Measurements from ENCODE around the gene ABR. TPM values are rescaled to one million over a fixed set of nuclear protein-coding genes. Genes with fewer than 3 reads are reported as not detected.
"Not testable (repeated sequence)": the region's sequence is repeated elsewhere in the genome, so short reads cannot be mapped to it uniquely, and the experiment has no call there.

ABR gene
- total RNA-seq, 2 donors from 2014 or later, result 101 to 130 TPM

DNA sequence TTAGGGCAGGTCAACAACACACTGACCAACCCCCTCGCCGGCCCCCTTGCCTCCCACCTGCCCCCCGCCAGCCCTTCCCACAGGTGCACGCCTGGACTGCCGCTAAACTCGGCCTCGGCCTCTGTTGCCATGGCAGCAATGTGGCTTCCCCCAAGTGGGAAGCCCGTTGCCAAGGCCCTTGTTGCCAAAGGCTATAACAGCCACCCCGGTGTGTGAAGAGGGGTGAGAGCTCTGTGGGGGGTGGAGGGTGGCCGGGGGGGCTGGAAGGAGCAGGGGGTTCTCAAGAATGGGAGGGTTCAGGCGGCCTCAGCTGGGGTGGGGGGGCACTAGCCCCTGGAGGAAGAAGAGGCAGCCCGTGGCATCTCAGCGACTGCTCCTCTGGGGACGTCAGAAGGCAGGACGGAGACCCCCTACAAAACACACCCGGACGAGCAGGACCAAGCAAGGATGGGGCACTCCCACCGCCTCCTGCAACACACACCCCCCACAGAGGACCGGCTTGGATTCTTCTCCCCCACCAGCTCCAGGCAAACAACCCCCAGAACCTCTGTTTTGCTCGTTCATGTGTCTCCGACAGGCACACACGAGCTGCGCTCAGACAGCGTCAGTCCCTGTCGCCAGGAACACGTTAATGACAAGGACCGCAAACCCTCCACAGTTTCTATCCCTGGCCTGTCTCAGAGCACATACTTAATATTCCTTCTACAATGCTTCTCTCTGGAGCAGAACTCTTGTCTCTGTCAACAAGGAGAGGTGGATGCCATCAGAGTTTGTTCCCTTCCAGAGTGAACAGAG is 55.7 kb downstream of the ABR start:
- H3K9me3 ChIP-seq (ENCODE audit: control insufficient read depth, low read length, poor library complexity, severe bottlenecking), result no peaks in the 10 kb centered on the region
- no peak overlapping the region for H3K4me3 Mint-ChIP-seq
- ATAC-seq (no peak), DNase-seq (no peak)
- H3K27ac Mint-ChIP-seq, result no peak overlapping the region
- peaks cover 3% of the 10 kb centered on the region for H3K4me1 Mint-ChIP-seq
- no peaks in the 10 kb centered on the region for H3K36me3 Mint-ChIP-seq (ENCODE audit: low read depth)
- no peaks in the 10 kb centered on the region for H3K27me3 Mint-ChIP-seq

DNA sequence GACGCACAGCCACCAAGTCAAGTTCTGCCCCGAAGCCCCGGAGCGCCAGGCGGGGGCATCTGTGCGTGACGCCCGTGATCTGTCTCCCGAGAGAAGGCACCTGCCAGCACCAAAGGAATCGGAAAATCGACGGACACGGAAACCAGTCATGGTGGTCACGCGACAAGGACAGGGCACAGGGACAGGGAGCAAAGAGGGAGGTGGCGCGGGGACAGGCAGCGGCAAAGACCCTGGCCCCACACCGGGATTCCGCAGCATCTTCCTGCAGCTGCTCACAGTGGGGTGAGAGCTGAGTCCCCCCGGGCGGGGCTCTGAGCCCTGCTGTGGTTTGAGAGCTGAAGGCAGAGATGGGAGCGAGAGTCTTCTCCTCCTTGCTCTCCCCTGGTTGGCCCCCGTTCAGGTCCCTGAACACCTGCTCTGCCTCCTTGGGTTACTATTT is 56.4 kb downstream of the ABR start:
- no peak overlapping the region for H3K27ac Mint-ChIP-seq
- H3K4me3 Mint-ChIP-seq, result no peak overlapping the region
- DNase-seq (no peak), ATAC-seq (no peak)
- no peaks in the 10 kb centered on the region for H3K36me3 Mint-ChIP-seq (ENCODE audit: low read depth)
- H3K4me1 Mint-ChIP-seq, result peaks cover 3% of the 10 kb centered on the region
- H3K27me3 Mint-ChIP-seq, result no peaks in the 10 kb centered on the region
- no peaks in the 10 kb centered on the region for H3K9me3 ChIP-seq (ENCODE audit: control insufficient read depth, low read length, poor library complexity, severe bottlenecking)

DNA sequence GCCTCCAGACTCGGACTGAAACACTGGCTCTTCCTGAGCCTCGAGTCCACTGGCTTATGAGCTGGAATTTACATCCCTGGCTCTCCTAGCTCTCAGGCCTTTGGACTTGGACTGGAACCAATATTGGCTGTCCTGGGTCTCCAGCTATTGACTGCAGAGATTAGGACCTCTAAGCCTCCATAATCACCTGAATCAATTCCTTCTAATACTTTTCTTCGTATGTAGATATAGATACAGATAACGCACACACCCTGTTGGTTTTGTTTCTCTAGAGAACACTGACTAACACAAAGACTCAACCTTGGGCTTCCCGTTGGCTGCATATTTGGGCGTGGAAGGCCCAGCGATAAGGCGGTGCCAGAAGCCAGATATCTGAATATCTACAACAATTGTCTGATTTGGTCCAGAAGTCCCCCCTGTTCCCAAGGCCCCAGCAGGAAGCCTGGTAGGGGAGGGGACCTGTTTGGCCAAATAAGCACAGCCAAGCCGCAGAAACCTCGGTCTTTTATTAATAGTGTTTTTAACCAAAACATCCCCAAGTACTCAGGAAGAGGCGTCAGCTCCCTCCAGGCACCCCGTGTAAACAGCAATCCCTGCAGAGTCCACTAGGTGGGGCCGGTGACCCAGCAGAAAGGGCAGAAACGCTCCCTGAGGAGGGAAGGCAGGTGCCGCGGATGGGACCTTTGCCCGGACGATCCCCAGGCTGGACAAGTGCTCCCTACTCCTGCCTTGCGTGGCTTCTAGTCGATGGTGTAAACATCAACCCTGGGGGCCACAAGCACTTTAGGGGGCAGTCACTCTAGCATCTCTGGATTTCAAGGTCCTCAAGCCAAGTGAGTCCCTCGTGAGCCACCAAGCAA is 57.0 kb downstream of the ABR start:
- H3K9me3 ChIP-seq (ENCODE audit: control insufficient read depth, low read length, poor library complexity, severe bottlenecking), result no peaks in the 10 kb centered on the region
- H3K27me3 Mint-ChIP-seq, result no peaks in the 10 kb centered on the region
- H3K36me3 Mint-ChIP-seq (ENCODE audit: low read depth), result no peaks in the 10 kb centered on the region
- peak; percentile 94 for ATAC-seq
- peaks cover 3% of the 10 kb centered on the region for H3K4me1 Mint-ChIP-seq
- DNase-seq, result peak; percentile 64 to 84 (median 66)
- H3K27ac Mint-ChIP-seq, result no peak overlapping the region
- H3K4me3 Mint-ChIP-seq, result no peak overlapping the region

DNA sequence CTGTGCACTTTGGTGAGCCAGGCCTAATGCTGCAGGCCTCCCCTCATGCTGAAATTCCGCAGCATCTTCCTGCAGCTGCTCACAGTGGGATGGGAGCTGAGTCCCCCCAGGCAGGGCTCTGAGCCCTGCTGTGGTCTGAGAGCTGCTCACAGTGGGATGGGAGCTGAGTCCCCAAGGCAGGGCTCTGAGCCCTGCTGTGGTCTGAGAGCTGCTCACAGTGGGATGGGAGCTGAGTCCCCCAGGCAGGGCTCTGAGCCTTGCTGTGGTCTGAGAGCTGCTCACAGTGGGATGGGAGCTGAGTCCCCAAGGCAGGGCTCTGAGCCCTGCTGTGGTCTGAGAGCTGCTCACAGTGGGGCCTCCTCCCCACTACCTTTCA is 58.4 kb downstream of the ABR start:
- DNase-seq; H3K36me3 Mint-ChIP-seq (ENCODE audit: low read depth); H3K4me3 Mint-ChIP-seq; H3K9me3 ChIP-seq (ENCODE audit: control insufficient read depth, low read length, poor library complexity, severe bottlenecking); H3K4me1 Mint-ChIP-seq; ATAC-seq; H3K27me3 Mint-ChIP-seq: not testable (repeated sequence)
- H3K27ac Mint-ChIP-seq, result peak overlapping the region; percentile 24

DNA sequence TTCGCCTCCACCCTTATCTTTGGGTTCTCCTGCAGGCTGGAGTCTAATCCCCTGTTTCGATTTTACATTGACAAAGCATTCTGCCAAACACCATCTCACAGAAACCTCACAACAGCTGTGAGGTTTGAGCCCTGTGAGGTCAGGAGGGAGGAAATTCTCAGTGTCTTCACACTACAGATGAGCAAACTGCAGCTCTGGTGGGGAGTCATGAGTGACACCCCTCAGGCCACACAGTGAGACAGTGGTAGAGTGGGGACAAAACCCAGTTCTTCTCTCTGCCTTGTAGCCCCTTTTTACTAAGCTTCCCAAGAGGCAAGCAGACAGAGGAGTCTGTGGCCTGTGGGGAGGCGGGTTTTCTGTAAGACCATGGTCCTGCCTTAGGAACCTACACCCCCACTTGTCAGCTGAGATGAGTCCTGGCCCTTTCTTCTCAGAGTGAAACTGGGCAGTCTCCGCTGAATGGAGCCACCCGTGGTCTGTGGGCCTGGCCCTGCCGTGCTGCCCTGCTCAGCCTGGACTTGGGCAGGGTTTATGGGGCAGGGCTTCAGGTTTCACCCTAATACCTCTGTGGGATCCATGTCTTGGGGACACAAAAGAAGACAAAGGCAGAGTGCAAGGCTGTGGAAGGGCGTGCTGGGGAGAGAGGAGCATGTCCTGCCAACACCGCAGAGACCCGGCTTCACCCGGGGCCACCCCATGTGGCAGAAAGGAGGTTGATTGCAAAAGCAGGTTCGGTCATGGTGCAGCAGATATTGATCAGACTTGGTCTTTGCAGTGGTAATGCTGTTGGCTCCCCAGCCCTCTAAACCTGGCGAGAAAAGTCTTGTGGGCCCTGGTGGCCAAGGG is 59.0 kb downstream of the ABR start:
- H3K27ac Mint-ChIP-seq, result no peak overlapping the region
- H3K4me1 Mint-ChIP-seq, result peaks cover 5% of the 10 kb centered on the region
- H3K9me3 ChIP-seq (ENCODE audit: control insufficient read depth, low read length, poor library complexity, severe bottlenecking), result no peaks in the 10 kb centered on the region
- no peak for DNase-seq
- H3K4me3 Mint-ChIP-seq, result no peak overlapping the region
- no peaks in the 10 kb centered on the region for H3K36me3 Mint-ChIP-seq (ENCODE audit: low read depth)
- no peaks in the 10 kb centered on the region for H3K27me3 Mint-ChIP-seq
- ATAC-seq, result no peak

DNA sequence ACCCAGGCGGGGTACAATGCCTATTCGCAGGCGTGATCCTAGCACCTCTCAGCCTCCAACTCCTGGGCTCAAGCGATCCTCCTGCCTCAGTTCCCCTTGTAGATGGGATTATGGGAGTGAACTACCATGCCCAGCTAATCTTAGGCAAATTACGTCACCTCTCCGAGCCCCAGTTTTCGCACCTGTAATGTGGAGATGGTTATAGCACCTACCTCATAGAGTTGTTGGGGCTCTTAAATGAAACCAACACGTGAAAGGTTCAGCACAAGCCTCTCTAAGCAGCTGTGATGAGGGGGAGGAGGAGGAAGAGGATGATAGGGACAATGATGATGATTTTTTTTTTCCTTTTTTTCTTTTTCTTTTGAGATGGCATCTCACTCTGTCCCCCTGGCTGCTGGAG is 59.9 kb downstream of the ABR start:
- Mint-ChIP-seq H3K36me3 (ENCODE audit: low read depth) (no peaks in the 10 kb centered on the region), H3K4me3 (no peak overlapping the region), H3K27ac (no peak overlapping the region), H3K4me1 (peaks cover 10% of the 10 kb centered on the region), H3K27me3 (no peaks in the 10 kb centered on the region)
- no peaks in the 10 kb centered on the region for H3K9me3 ChIP-seq (ENCODE audit: control insufficient read depth, low read length, poor library complexity, severe bottlenecking)
- ATAC-seq (no peak), DNase-seq (no peak)

DNA sequence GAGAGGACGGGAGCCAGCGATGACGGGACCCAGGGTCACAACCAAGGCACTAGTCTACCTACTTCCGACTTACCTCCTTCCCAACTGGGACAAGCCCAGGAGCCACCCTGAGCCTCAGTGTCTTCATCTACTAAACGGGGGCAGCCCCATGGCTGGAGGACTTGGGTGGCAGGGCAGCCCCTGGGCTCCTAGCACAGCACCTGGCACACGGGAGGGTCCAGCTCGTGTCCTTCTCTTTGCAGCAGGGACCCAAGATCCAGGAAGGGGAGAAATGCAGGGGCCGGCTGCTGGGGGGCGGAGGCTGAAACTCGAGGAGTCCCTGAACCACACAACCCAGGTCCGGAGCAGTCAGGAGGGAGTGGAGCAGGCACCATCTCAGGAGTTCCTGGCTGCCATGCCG is 63.2 kb downstream of the ABR start:
- Mint-ChIP-seq H3K36me3 (ENCODE audit: low read depth) (no peaks in the 10 kb centered on the region), H3K27me3 (no peaks in the 10 kb centered on the region), H3K4me3 (no peak overlapping the region), H3K27ac (peak overlapping the region; percentile 91), H3K4me1 (peaks cover 16% of the 10 kb centered on the region)
- H3K9me3 ChIP-seq (ENCODE audit: control insufficient read depth, low read length, poor library complexity, severe bottlenecking), result no peaks in the 10 kb centered on the region
- no peak for DNase-seq
- ATAC-seq, result no peak

DNA sequence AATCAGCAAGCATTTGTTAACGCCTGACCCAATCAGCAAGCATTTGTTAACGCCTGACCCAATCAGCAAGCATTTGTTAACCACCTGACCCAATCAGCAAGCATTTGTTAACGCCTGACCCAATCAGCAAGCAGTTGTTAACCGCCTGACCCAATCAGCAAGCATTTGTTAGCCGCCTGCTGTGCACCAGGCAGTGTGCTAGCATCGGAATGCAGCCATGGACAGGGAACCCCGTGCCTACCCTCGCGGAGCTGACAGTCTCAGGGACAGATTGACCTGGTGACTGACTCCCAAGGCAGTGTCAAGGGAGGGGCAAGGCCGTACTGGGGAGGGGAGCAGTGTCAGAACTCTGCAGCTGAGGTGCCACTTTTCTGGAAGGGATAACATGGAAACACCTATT is 66.9 kb downstream of the ABR start:
- H3K27ac Mint-ChIP-seq, result no peak overlapping the region
- no peaks in the 10 kb centered on the region for H3K9me3 ChIP-seq (ENCODE audit: control insufficient read depth, low read length, poor library complexity, severe bottlenecking)
- H3K4me1 Mint-ChIP-seq, result peaks cover 31% of the 10 kb centered on the region
- DNase-seq (no peak), ATAC-seq (no peak)
- H3K4me3 Mint-ChIP-seq, result no peak overlapping the region
- H3K27me3 Mint-ChIP-seq, result no peaks in the 10 kb centered on the region
- H3K36me3 Mint-ChIP-seq (ENCODE audit: low read depth), result no peaks in the 10 kb centered on the region

DNA sequence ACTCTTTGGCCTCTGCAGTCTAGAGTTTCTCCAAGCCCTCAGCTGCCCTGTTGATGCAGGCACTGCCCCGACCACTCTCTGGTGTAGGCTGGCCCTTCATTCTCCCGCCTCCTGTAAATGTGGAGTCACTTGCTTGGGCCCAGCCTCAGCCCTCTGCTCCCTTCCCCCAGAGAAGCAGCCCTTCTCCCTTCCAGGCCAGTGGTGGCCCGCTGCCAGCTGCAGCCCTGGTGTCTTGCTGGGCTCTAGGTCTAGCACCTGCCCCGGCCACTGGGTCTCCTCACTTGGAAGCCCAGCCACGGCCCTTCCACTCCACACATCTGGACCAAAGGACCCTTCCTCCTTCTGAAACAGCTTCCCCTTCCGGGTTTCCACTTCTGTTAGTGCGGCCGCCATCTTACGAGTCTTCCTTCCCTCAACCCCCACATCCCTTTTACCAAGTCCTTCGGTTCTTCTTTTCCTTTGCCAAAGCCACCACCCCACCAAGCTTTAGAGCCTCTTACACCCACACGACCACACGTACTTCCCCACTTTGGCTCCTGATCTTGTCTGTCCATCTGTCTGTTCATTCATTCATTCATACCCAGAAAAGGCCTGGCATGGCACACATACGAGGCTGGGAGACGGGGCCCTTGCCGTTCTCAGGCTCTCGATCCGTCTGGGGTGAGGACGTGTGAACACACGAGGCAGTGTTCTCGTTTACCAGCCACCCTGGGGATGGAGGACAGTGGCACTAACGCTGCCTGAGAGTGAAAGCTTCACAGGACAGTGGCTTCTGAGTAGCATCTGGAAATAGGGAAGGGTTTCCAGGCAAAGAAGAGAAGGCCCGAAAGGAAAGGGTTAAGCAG is 68.0 kb downstream of the ABR start:
- Mint-ChIP-seq H3K4me1 (peaks cover 40% of the 10 kb centered on the region), H3K4me3 (peak overlapping the region; percentile 90), H3K36me3 (ENCODE audit: low read depth) (no peaks in the 10 kb centered on the region), H3K27me3 (no peaks in the 10 kb centered on the region), H3K27ac (peak overlapping the region; percentile 41)
- no peak for DNase-seq
- no peaks in the 10 kb centered on the region for H3K9me3 ChIP-seq (ENCODE audit: control insufficient read depth, low read length, poor library complexity, severe bottlenecking)
- no peak for ATAC-seq

DNA sequence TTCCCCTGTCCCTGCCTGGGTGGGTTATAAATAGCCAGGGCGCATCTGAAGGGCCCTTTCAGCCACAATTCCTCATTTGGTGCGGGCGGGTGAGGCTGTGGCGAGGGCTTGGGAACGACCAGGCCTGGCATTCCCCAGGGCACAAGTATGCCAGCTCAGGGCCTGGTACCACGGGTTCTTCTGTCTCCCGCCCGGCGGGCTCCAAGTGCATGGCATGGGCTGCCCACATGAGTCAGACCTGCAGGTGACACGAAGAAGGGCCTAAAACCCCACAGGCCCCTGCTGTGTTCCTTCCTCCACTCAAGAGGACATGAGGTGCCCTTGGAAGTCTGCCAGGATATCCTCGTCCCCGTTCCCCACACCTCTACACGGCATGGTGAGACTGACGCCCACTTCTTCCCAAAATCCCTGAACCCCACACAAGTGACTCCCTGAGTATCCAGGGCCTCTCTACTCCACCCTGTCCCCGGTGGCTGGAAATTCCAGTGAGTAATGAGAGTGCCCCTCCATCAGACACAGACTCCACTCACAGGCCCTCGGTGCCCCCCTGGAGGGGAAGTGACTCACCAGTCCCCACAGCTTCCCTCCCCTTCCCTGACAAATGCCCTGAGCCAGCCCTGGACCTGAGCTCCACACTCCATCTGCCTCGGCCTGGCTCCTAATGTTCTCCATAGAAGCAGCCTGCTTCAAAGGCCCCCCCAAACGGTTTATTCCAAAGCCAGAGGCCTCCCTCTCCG is 68.8 kb downstream of the ABR start:
- H3K36me3 Mint-ChIP-seq (ENCODE audit: low read depth), result no peaks in the 10 kb centered on the region
- peak overlapping the region; percentile 90 for H3K4me3 Mint-ChIP-seq
- DNase-seq (no peak), ATAC-seq (no peak)
- peak overlapping the region; percentile 29 for H3K27ac Mint-ChIP-seq
- peaks cover 44% of the 10 kb centered on the region for H3K4me1 Mint-ChIP-seq
- H3K9me3 ChIP-seq (ENCODE audit: control insufficient read depth, low read length, poor library complexity, severe bottlenecking), result no peaks in the 10 kb centered on the region
- H3K27me3 Mint-ChIP-seq, result no peaks in the 10 kb centered on the region

DNA sequence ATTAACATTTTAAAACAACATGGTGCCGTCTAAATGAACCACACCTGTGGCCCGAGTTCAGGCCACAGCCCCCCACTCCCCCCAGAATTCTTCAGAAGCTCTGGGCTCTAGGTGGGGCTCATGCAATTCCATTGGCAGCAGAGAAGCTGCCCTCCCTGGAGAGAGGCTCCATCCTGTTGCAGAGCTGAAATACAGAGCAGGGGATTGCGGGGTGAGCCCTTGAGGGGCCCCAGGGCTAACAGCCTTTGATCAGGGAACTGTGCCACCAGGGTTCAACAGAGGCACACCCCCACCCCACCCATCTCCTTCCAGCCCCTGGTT is 69.3 kb downstream of the ABR start:
- no peaks in the 10 kb centered on the region for H3K27me3 Mint-ChIP-seq
- H3K36me3 Mint-ChIP-seq (ENCODE audit: low read depth), result no peaks in the 10 kb centered on the region
- ATAC-seq (no peak), DNase-seq (no peak)
- H3K4me1 Mint-ChIP-seq, result peaks cover 45% of the 10 kb centered on the region
- no peaks in the 10 kb centered on the region for H3K9me3 ChIP-seq (ENCODE audit: control insufficient read depth, low read length, poor library complexity, severe bottlenecking)
- peak overlapping the region; percentile 29 for H3K27ac Mint-ChIP-seq
- H3K4me3 Mint-ChIP-seq, result peak overlapping the region; percentile 90
